ENCODE measurements around the gene ALDH1A1.

GRCh38 chr9:72960446-72960845, 7.6 kb upstream of the ALDH1A1 start:
- TF ChIP-seq FOXM1 (IDR thresholded peaks at IDR 0.05; ENCODE audit: borderline replicate concordance) (no peak), NFRKB (IDR thresholded peaks at IDR 0.05) (no peak), SUZ12 (IDR thresholded peaks at IDR 0.05) (no peak), SP1 (IDR thresholded peaks at IDR 0.05) (no peak), ELF4 (IDR thresholded peaks at IDR 0.05) (no peak), FOXA1 (IDR thresholded peaks at IDR 0.05) (no peak)
